Body of pancreas (tissue), 4 donors: ENCODE results near the gene ARID1B. TPM values are rescaled to one million over a fixed set of nuclear protein-coding genes. Genes with fewer than 3 reads are reported as not detected.

Experiments used
- ATAC-seq: fragments of 150-250 bp; one replicate; pipeline ENCODE4 v1.9.1; 2016
- DNase-seq, 4 donors: peaks; one replicate each; pipeline ENCODE4 v3.0.0-alpha.2; 2019
- H3K27ac ChIP-seq, 4 donors: fragments of 200-600 bp; sonication (generic); 1 replicate in 3 of 4; 2 replicates in 1 of 4; pipeline versions ENCODE4 v1.5.1 to v1.6.1; 2016 to 2019; ENCODE audit warnings: mild to moderate bottlenecking in 1 of 4, mixed read lengths in 1 of 4, moderate library complexity in 1 of 4
- H3K27me3 ChIP-seq, 2 donors: fragments of 200-600 bp; sonication (generic); one replicate each; pipeline ENCODE4 v1.6.0; 2016; ENCODE audit warnings: mild to moderate bottlenecking in 1 of 2
- H3K36me3 ChIP-seq, 2 donors: fragments of 200-600 bp; sonication (generic); replicated peaks in 1 of 2; 2 replicates each; pipeline ENCODE4 v1.5.1; 2016; ENCODE audit warnings: low read depth in 2 of 2; ENCODE audit not compliant: insufficient read depth in 1 of 2
- H3K4me1 ChIP-seq: fragments of 200-600 bp; sonication (generic); one replicate; pipeline ENCODE4 v1.6.0; 2016
- H3K4me3 ChIP-seq, 2 donors: fragments of 200-600 bp; sonication (generic); 1 replicate in 1 of 2; 2 replicates in 1 of 2; pipeline ENCODE4 v1.5.1; 2016 to 2019
- H3K9me3 ChIP-seq, 3 donors: fragments of 200-600 bp; sonication (generic); 1 replicate in 2 of 3; 2 replicates in 1 of 3; pipeline ENCODE4 v1.5.1; 2016
- CTCF ChIP-seq, 7 experiments: fragments of 450-650 bp in 4 of 7; fragments of 200-600 bp in 3 of 7; sonication (generic) in 3 of 7; IDR thresholded peaks; one replicate each; pipeline ENCODE4 v1.5.1; 2016 to 2019; ENCODE audit warnings: antibody characterized with exemption in 7 of 7
- POLR2A ChIP-seq, 3 donors: fragments of 450-650 bp; IDR thresholded peaks; one replicate each; pipeline ENCODE4 v1.6.1; 2016; ENCODE audit warnings: antibody characterized with exemption in 3 of 3, mild to moderate bottlenecking in 2 of 3
- WGBS, 2 donors: methylation state at CpG; one replicate each; pipeline ENCODE4 v1.1.5; 2017; 5-methylcytosine and 5-hydroxymethylcytosine counted together
- intact Hi-C: fragments of 100-400 bp; cut with DNase I; formaldehyde crosslinking; loops from one replicate; pipeline ENCODE4 v1.15.1; 2023
- total RNA-seq, 2 donors: library from RNA; depleted of rRNA; stranded (reverse); fragments of >200 nt; gene quantifications; one replicate each; pipeline ENCODE4 v1.1.0, GENCODE V29; 2016

The ARID1B gene
- total RNA-seq, 2 donors from 2014 or later = 71.5 to 85.1 TPM

DNA sequence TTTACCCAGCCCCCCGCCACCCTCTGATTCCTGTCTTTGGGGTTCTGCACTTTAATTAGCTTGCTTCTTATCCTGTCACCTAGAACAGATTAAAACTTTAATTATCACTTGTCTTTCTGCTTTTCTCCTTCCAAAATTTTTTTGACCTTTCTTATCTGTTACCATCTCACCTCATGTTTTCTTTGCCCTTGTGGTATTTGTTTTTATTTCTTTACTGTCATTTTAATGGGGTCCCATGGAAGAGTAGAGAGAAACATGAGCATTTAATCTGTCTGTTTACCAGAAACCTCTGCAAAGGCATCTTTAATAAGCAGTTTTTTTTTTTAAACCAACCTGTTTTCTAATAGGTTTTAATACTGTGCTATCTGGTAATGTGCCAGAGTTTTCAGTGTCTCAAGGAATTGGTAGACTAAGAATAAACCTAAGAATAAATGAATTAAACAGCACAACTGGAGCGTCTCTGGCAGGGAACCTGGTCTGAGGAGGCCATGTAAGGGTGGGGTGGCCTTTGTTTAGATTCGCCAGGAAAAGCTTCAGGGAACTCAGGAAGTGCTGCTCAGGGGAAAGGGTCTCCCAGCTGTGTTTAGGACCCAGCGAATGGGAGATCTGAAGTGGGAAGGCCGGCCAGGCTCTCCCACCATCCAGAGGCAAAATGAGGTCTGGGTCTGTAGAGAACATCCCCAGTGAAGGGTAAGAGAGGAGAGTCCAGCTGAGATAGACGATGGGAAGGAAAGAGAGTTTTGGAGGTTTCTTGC lies 69.8 kb downstream of the ARID1B start:
- Histone ChIP-seq H3K27me3 (no peaks in the 10 kb centered on the region), H3K9me3 (no peaks in the 10 kb centered on the region), H3K4me3 (no peak overlapping the region), H3K4me1 (peaks cover 55% of the 10 kb centered on the region), H3K27ac (no peak overlapping the region), H3K36me3 (no peaks in the 10 kb centered on the region)
- intact Hi-C loops = no loop called here
- DNase-seq = no peak
- no peak for ATAC-seq
- no peak for TF ChIP-seq POLR2A (IDR thresholded peaks at IDR 0.05)
- no peak for TF ChIP-seq CTCF (IDR thresholded peaks at IDR 0.05)
- 84 to 94% methylated on average over 6 of the region's 6 CpGs for WGBS, 2 donors

DNA sequence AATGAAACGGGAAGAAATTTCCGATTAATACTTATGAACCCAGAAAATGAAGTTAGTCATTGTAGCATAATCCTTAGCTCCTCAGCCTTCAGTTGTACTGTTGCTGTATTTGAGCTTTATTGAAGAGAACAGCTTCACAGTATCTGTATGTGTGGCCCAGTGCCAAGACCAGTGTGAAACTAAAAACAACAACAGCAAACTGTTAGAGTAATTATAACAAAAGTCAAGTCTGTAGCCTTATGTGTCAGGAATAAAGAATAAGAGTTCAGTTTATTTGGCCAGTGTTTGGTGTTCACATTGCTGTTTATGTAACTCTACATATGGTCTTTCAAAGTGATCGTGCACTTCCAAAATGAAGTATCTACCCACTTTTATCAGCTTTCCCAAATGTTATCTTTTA lies 70.9 kb downstream of the ARID1B start:
- no peak for ATAC-seq
- no peaks in the 10 kb centered on the region for H3K27me3 ChIP-seq
- H3K9me3 ChIP-seq = no peaks in the 10 kb centered on the region
- H3K27ac ChIP-seq = peak overlapping the region in 1 of 4 donors; percentile 13
- WGBS, 2 donors = 46 to 54% methylated on average over 3 of the region's 3 CpGs
- H3K36me3 ChIP-seq = no peaks in the 10 kb centered on the region
- intact Hi-C loops = no loop called here
- TF ChIP-seq POLR2A (IDR thresholded peaks at IDR 0.05) (no peak), CTCF (IDR thresholded peaks at IDR 0.05) (no peak)
- peaks cover 46% of the 10 kb centered on the region for H3K4me1 ChIP-seq
- H3K4me3 ChIP-seq = no peak overlapping the region
- no peak for DNase-seq

DNA sequence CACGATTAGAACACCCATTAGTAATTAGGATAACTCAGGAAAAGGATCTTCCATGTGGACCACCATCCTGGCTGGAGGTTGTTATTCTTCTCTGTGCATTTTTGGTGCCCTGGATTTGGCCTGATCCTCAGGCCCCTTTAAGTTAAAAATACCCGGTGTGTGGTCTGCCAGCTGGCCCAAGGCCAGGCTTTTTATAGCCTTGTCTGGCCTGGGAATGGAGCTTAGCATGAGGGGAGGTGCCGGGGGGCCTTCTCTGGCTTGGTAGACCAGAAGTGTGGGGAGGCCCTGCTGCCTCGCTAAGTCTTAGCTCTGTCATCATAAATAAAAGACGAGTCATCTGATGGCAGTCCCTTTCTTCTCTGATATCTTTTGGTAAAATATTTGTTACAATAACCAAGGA lies 71.4 kb downstream of the ARID1B start:
- Histone ChIP-seq H3K9me3 (no peaks in the 10 kb centered on the region), H3K4me1 (peaks cover 46% of the 10 kb centered on the region), H3K36me3 (no peaks in the 10 kb centered on the region), H3K27me3 (no peaks in the 10 kb centered on the region), H3K27ac (peak overlapping the region in 1 of 4 donors; percentile 13), H3K4me3 (no peak overlapping the region)
- ATAC-seq (no peak), DNase-seq (peak in 1 of 4 donors; percentile 30)
- WGBS, 2 donors = 20 to 29% methylated on average over 5 of the region's 5 CpGs
- intact Hi-C loops = no loop called here
- TF ChIP-seq CTCF (IDR thresholded peaks at IDR 0.05) (no peak), POLR2A (IDR thresholded peaks at IDR 0.05) (no peak)

DNA sequence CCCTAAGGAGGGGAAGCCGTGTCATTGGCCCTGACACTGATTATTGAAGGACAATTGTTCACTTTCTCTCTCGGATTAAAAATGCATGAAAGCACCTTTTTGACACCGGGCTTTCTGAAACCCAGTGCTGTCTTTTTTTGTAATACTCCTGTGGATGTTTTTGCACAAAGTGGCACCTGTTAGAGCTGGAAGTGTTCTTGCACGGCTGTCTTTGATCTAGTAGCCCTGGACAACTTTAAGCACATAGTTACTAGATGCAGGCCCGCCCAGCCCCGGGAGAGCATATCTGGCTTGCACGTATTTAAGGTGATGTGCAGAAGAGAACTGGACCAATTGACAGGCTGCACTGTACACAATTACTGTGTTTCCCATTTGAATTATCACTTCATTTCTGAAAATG lies 72.6 kb downstream of the ARID1B start:
- no peak overlapping the region for H3K4me3 ChIP-seq
- WGBS, 2 donors = 56 to 59% methylated on average over 7 of the region's 7 CpGs
- TF ChIP-seq CTCF (IDR thresholded peaks at IDR 0.05) = no peak
- no peak for TF ChIP-seq POLR2A (IDR thresholded peaks at IDR 0.05)
- no peak for DNase-seq
- intact Hi-C loops = no loop called here
- H3K4me1 ChIP-seq = peaks cover 50% of the 10 kb centered on the region
- H3K27ac ChIP-seq = no peak overlapping the region
- H3K27me3 ChIP-seq = no peaks in the 10 kb centered on the region
- ATAC-seq = no peak
- H3K9me3 ChIP-seq = no peaks in the 10 kb centered on the region
- no peaks in the 10 kb centered on the region for H3K36me3 ChIP-seq

DNA sequence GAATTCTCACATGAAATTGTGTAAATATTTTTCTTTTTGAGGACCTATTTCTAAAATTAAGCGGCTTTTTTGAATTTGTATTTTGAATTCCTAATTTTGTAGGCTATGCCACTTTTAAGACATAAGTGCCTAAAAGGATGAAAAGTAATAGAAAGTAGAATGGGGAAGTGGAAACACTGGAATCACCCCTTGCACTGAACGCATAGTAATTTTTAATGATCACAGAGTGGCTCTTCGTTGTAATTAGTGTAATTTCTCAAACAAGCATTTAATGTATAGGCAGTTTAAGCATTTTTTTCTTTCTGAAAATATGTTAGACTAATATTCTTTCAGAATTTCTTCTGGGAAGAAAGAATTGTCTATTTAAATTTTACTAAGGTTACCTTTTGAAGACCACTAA lies 73.2 kb downstream of the ARID1B start:
- TF ChIP-seq POLR2A (IDR thresholded peaks at IDR 0.05) = no peak
- intact Hi-C loops = no loop called here

More for the DNA sequence above, 73.2 kb downstream of the ARID1B start:
- Histone ChIP-seq H3K27ac (no peak overlapping the region), H3K4me1 (peaks cover 50% of the 10 kb centered on the region), H3K27me3 (no peaks in the 10 kb centered on the region), H3K9me3 (no peaks in the 10 kb centered on the region), H3K4me3 (no peak overlapping the region), H3K36me3 (no peaks in the 10 kb centered on the region)
- WGBS, 2 donors = 81 to 88% methylated on average over 3 of the region's 3 CpGs
- ATAC-seq (no peak), DNase-seq (no peak)
